OCI-LY3 (cell line): Measurements from ENCODE around the gene LSS.

Experiments used
- H2AFZ ChIP-seq: fragments of 200-600, 300-600 bp; shearing (Covaris generic); 2 replicates; pipeline ENCODE4 v1.6.0; 2014; ENCODE audit warnings: antibody characterized with exemption, low read depth, low read length
- H3K27ac ChIP-seq: fragments of 200-600, 300-600 bp; sonication (generic); 2 replicates; pipeline ENCODE4 v1.5.1; 2014; ENCODE audit warnings: mild to moderate bottlenecking, low read length, moderate library complexity, mixed read lengths
- H3K27me3 ChIP-seq: fragments of 200-600, 300-600 bp; sonication (generic); 2 replicates; pipeline ENCODE4 v1.6.1; 2014; ENCODE audit warnings: low read depth, low read length, mixed read lengths
- H3K36me3 ChIP-seq: fragments of 200-600, 300-600 bp; sonication (generic); replicated peaks from 2 replicates; pipeline ENCODE3; 2014; ENCODE audit warnings: low read depth, low read length, mixed read lengths
- H3K4me1 ChIP-seq: fragments of 300-600, 200-600 bp; sonication (generic); 2 replicates; pipeline ENCODE4 v1.6.1; 2014; ENCODE audit warnings: low read length, mixed read lengths
- H3K4me2 ChIP-seq: fragments of 200-600, 300-600 bp; sonication (generic); 2 replicates; pipeline ENCODE4 v1.6.1; 2014; ENCODE audit warnings: low read length, mixed read lengths
- H3K4me3 ChIP-seq: fragments of 300-600, 200-600 bp; sonication (generic); 2 replicates; pipeline ENCODE4 v1.5.1; 2014; ENCODE audit warnings: antibody characterized with exemption, mild to moderate bottlenecking, low read length, moderate library complexity
- H3K79me2 ChIP-seq: fragments of 300-600, 200-600 bp; shearing (Covaris generic); 2 replicates; pipeline ENCODE4 v1.6.1; 2014; ENCODE audit warnings: mild to moderate bottlenecking, low read length, mixed read lengths
- H3K9ac ChIP-seq: fragments of 300-600, 200-600 bp; shearing (Covaris generic); 2 replicates; pipeline ENCODE4 v1.6.0; 2014; ENCODE audit warnings: mild to moderate bottlenecking, low read length, moderate library complexity
- H3K9me3 ChIP-seq: fragments of 200-600, 300-600 bp; shearing (Covaris generic); 2 replicates; pipeline ENCODE4 v1.6.1; 2014; ENCODE audit warnings: low read length, mixed read lengths; ENCODE audit not compliant: insufficient read depth
- H4K20me1 ChIP-seq: fragments of 200-600, 300-600 bp; sonication (generic); 2 replicates; pipeline ENCODE4 v1.6.1; 2016; ENCODE audit warnings: low read length, mixed read lengths; ENCODE audit not compliant: insufficient read depth
- EZH2phosphoT487 ChIP-seq: fragments of 200-600 bp; shearing (Covaris generic); IDR thresholded peaks from 2 replicates; pipeline ENCODE4 v1.6.1; 2018; ENCODE audit warnings: antibody characterized with exemption, mixed run types, low read depth
- TF ChIP-seq, protein P1 (sequence below): fragments of 200-600, 300-600 bp; sonication (generic); IDR thresholded peaks from 2 replicates; pipeline ENCODE4 v1.5.1; 2014; ENCODE audit warnings: antibody characterized with exemption, low read length, low read depth

The LSS gene

DNA sequence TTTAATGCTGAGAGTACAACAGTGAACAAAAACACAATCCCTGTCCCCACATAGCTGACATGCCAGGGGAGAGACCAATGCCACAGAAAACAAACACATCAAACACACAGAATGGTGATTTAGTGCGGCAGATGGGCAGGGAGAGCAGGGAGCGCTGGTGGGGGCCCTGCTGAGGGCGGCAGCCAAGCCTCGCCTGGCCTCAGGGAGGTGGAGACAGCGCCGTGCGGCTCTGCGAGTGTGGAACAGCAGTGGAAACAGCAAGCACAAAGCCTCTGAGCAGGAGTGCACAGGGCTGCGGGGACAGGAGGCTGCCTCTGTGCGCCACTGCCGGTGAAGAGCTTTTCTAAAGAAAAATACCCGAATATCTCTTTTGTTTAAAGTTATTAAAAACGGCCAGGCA is 39.8 kb upstream of the LSS start:
- Histone ChIP-seq H4K20me1 (no peaks in the 10 kb centered on the region), H3K36me3 (peaks cover 31% of the 10 kb centered on the region), H2AFZ (no peak overlapping the region), H3K4me3 (no peak overlapping the region), H3K27me3 (no peaks in the 10 kb centered on the region), H3K79me2 (no peaks in the 10 kb centered on the region), H3K4me1 (no peaks in the 10 kb centered on the region), H3K9ac (no peak overlapping the region), H3K27ac (no peak overlapping the region), H3K4me2 (no peak overlapping the region), H3K9me3 (no peaks in the 10 kb centered on the region)
- TF ChIP-seq, protein P1, sequence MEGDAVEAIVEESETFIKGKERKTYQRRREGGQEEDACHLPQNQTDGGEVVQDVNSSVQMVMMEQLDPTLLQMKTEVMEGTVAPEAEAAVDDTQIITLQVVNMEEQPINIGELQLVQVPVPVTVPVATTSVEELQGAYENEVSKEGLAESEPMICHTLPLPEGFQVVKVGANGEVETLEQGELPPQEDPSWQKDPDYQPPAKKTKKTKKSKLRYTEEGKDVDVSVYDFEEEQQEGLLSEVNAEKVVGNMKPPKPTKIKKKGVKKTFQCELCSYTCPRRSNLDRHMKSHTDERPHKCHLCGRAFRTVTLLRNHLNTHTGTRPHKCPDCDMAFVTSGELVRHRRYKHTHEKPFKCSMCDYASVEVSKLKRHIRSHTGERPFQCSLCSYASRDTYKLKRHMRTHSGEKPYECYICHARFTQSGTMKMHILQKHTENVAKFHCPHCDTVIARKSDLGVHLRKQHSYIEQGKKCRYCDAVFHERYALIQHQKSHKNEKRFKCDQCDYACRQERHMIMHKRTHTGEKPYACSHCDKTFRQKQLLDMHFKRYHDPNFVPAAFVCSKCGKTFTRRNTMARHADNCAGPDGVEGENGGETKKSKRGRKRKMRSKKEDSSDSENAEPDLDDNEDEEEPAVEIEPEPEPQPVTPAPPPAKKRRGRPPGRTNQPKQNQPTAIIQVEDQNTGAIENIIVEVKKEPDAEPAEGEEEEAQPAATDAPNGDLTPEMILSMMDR = no peak
- no peak for TF ChIP-seq EZH2phosphoT487

- Histone ChIP-seq H3K4me3 (no peak overlapping the region), H3K9me3 (no peaks in the 10 kb centered on the region), H3K4me1 (no peaks in the 10 kb centered on the region), H3K27me3 (no peaks in the 10 kb centered on the region), H3K27ac (no peak overlapping the region), H4K20me1 (no peaks in the 10 kb centered on the region), H3K36me3 (peaks cover 22% of the 10 kb centered on the region), H3K79me2 (no peaks in the 10 kb centered on the region), H2AFZ (no peak overlapping the region), H3K4me2 (no peak overlapping the region), H3K9ac (no peak overlapping the region)
- no peak for TF ChIP-seq EZH2phosphoT487
- TF ChIP-seq, protein P1 = no peak
These were observed 38.4 kb upstream of the LSS start for GRCh38 chr21:46266946-46267345.

GRCh38 chr21:46265736-46266525 is 37.4 kb upstream of the LSS start:
- TF ChIP-seq EZH2phosphoT487 = no peak
- TF ChIP-seq, protein P1 = no peak
- Histone ChIP-seq H3K9me3 (no peaks in the 10 kb centered on the region), H3K4me1 (no peaks in the 10 kb centered on the region), H3K4me2 (no peak overlapping the region), H2AFZ (no peak overlapping the region), H3K79me2 (no peaks in the 10 kb centered on the region), H3K27ac (no peak overlapping the region), H4K20me1 (no peaks in the 10 kb centered on the region), H3K9ac (no peak overlapping the region), H3K4me3 (no peak overlapping the region), H3K36me3 (peaks cover 20% of the 10 kb centered on the region), H3K27me3 (no peaks in the 10 kb centered on the region)

DNA sequence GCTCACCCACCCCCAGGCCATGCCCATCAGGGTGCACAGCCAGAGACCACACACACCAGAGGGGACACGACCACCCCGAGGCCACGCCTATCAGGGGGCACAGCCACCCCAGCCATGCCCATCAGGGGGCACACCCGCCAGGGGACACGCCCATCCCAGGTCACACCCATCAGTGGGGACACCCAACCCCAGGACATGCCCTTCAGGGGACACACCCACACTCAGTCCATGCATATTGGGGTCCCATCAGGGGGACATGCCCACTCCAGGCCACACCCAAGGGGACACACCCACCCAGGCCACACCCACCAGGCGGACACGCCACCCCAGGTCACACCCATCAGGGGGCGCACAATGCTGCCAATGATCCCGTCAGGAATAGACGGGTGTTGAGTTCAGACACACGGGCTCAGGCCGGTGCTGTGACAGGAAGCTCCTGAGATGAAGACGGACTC is 36.1 kb upstream of the LSS start:
- no peaks in the 10 kb centered on the region for H4K20me1 ChIP-seq
- no peak overlapping the region for H2AFZ ChIP-seq
- no peak overlapping the region for H3K4me2 ChIP-seq
- H3K9ac ChIP-seq = no peak overlapping the region
- no peaks in the 10 kb centered on the region for H3K9me3 ChIP-seq
- no peak overlapping the region for H3K4me3 ChIP-seq
- no peak for TF ChIP-seq EZH2phosphoT487
- TF ChIP-seq, protein P1 = no peak
- H3K27ac ChIP-seq = no peak overlapping the region
- no peaks in the 10 kb centered on the region for H3K4me1 ChIP-seq
- peaks cover 17% of the 10 kb centered on the region for H3K36me3 ChIP-seq
- H3K27me3 ChIP-seq = no peaks in the 10 kb centered on the region
- no peaks in the 10 kb centered on the region for H3K79me2 ChIP-seq
